Measurements from ENCODE around the gene DCLK1.
A peak's percentile ranks its signal among the peaks of the same experiment; 100 is the strongest.
"Not testable (repeated sequence)": the region's sequence is repeated elsewhere in the genome, so short reads cannot be mapped to it uniquely, and the experiment has no call there.

The DCLK1 gene

GRCh38 chr13:35987572-35988513 lies 143.3 kb downstream of the DCLK1 start:
- FAIRE-seq, result no peak
- DNase-seq (ENCODE audit: low spot score), result no peak

GRCh38 chr13:35984776-35985453 lies 146.3 kb downstream of the DCLK1 start:
- DNase-seq (ENCODE audit: low spot score) (no peak), FAIRE-seq (no peak)

GRCh38 chr13:35984287-35984686 lies 146.9 kb downstream of the DCLK1 start:
- FAIRE-seq, result no peak
- no peak for DNase-seq (ENCODE audit: low spot score)

GRCh38 chr13:35983703-35984102 lies 147.5 kb downstream of the DCLK1 start:
- FAIRE-seq; DNase-seq (ENCODE audit: low spot score): not testable (repeated sequence)

- FAIRE-seq (no peak), DNase-seq (ENCODE audit: low spot score) (no peak)
Measured at GRCh38 chr13:35983206-35983605, 148.0 kb downstream of the DCLK1 start.

GRCh38 chr13:35979361-35979951 lies 151.7 kb downstream of the DCLK1 start:
- peak; percentile 57 for DNase-seq (ENCODE audit: low spot score)
- peak; percentile 85 for FAIRE-seq

- FAIRE-seq (peak; percentile 83), DNase-seq (ENCODE audit: low spot score) (peak; percentile 43)
Measured at GRCh38 chr13:35978607-35979316, 152.4 kb downstream of the DCLK1 start.

GRCh38 chr13:35977060-35977459 lies 154.1 kb downstream of the DCLK1 start:
- FAIRE-seq, result no peak

GRCh38 chr13:35976126-35976525 lies 155.1 kb downstream of the DCLK1 start:
- DNase-seq (ENCODE audit: low spot score), result no peak
- FAIRE-seq, result no peak

More at GRCh38 chr13:35977060-35977459, 154.1 kb downstream of the DCLK1 start:
- no peak for DNase-seq (ENCODE audit: low spot score)

GRCh38 chr13:35966951-35967350 lies 164.2 kb downstream of the DCLK1 start:
- DNase-seq (ENCODE audit: low spot score); FAIRE-seq: not testable (repeated sequence)

GRCh38 chr13:35966024-35966423 lies 165.2 kb downstream of the DCLK1 start:
- FAIRE-seq, result no peak
- DNase-seq (ENCODE audit: low spot score), result no peak

GRCh38 chr13:35965226-35965927 lies 165.8 kb downstream of the DCLK1 start:
- FAIRE-seq, result no peak
- DNase-seq (ENCODE audit: low spot score), result no peak

GRCh38 chr13:35964863-35965180 lies 166.4 kb downstream of the DCLK1 start:
- no peak for FAIRE-seq
- no peak for DNase-seq (ENCODE audit: low spot score)

GRCh38 chr13:35964011-35964862 lies 166.9 kb downstream of the DCLK1 start:
- no peak for FAIRE-seq
- no peak for DNase-seq (ENCODE audit: low spot score)

GRCh38 chr13:35961461-35962220 lies 169.5 kb downstream of the DCLK1 start:
- DNase-seq (ENCODE audit: low spot score), result no peak
- FAIRE-seq, result no peak

- no peak for FAIRE-seq
- peak; percentile 9 for DNase-seq (ENCODE audit: low spot score)
Measured at GRCh38 chr13:35961002-35961401, 170.2 kb downstream of the DCLK1 start.

GRCh38 chr13:35957996-35958395 lies 173.2 kb downstream of the DCLK1 start:
- no peak for DNase-seq (ENCODE audit: low spot score)
- FAIRE-seq, result no peak

- DNase-seq (ENCODE audit: low spot score) (no peak), FAIRE-seq (no peak)
Measured at GRCh38 chr13:35957241-35957731, 173.9 kb downstream of the DCLK1 start.

- DNase-seq (ENCODE audit: low spot score), result no peak
- FAIRE-seq, result no peak
Measured at GRCh38 chr13:35956074-35956473, 175.1 kb downstream of the DCLK1 start.

Data from RCC 7860 (cell line).